COLO829 (cell line): ENCODE results near the gene CPTP.
"Not testable (repeated sequence)": the region's sequence is repeated elsewhere in the genome, so short reads cannot be mapped to it uniquely, and the experiment has no call there.

Experiments
- DNase-seq: peaks from one replicate; pipeline ENCODE4 v3.0.0; 2012; ENCODE audit warnings: low spot score

Gene CPTP

DNA sequence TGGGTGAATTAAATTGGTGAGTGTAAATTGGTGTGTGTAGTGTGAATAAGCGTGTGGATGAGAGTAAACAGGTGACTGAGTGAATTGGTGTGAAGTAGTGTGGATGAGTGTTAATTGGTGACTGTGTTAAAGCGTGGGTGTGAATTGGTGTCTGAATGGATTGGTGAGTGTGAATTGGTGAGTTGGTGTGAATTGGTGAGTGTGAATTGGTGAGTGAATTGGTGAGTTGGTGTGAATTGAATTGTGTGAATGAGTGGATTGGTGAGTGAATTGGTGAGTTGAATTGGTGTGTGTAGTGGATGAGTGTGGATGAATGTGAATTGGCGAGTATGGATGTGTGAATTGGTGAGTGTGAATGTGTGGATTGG lies 42.1 kb downstream of the CPTP start:
- no peak for DNase-seq

DNA sequence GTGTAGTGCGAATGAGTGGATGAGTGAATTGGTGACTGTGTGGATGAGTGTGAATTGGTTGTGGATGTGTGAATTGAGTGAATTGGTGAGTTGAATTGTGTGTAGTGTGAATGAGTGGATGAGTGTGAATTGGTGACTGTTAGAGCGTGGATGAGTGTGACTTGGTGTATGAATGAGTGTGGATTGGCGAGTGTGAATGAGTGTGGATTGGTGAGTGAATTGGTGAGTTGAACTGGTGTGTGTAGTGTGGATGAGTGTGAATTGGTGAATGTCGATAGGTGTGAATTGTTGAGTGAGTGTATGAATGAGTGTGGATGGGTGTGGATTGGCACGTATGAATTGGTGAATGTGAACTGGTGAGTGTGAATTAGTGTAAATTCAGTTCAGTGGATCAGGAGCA lies 42.7 kb downstream of the CPTP start:
- DNase-seq: no peak

DNA sequence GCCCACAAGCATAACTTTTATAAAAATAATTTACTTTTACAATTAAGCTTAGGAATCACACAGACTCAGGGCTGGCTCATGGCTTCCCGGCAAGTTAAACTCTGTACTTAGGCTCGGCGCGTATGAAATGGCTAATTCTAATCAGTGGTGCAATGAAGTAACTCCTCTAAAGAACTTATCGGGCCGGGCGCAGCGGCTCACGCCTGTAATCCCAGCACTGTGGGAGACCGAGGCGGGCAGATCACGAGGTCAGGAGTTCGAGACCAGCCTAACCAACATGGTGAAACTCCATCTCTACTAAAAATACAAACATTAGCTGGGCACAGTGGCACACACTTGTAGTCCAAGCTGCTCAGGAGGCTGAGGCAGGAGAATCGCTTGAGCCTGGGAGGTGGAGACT lies 45.5 kb downstream of the CPTP start:
- DNase-seq: not testable (repeated sequence)

DNA sequence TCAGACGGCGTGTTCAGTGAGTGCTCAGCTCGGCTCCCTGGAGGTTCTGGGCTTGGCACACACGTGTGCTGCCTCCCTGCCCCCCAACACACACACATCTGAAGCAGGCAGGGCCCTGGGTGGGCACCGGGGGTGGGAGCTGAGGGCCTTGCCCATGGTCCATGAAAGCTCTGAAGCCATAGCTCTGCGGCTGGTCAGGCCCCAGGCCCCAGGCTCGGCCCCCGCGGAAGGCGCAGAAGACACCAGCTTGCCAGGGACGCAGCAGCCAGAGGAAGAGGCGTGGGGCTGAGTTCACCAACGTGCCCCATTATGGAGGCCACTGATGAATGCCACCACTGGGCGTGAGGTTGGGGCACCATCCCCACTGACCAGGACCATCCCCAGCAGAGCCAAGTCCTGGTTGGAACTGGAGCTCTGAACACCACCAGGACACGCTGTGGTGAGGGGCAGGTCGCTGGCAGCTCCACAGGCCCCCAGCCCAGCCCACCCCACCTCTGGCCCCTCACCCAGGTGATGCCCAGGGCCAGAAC lies 46.2 kb downstream of the CPTP start:
- DNase-seq: no peak

DNA sequence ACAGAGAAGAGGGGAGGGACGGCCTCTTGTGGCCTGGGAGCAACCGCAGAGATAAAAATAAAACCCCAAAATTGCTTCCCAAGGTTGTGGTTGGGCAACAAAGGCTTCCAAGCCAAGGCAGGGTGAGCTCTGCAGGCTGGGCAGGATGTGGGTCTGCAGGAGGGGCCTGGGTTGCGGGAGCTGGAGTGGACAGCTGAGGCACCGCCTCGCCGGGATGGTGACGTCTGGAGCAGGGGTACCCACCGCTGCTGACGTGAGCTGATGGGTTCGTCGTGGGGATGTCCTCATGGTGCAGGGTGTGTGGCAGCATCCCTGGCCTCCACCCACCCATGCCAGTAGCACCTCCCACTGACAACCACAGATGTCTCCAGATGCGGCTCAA lies 46.8 kb downstream of the CPTP start:
- no peak for DNase-seq

DNA sequence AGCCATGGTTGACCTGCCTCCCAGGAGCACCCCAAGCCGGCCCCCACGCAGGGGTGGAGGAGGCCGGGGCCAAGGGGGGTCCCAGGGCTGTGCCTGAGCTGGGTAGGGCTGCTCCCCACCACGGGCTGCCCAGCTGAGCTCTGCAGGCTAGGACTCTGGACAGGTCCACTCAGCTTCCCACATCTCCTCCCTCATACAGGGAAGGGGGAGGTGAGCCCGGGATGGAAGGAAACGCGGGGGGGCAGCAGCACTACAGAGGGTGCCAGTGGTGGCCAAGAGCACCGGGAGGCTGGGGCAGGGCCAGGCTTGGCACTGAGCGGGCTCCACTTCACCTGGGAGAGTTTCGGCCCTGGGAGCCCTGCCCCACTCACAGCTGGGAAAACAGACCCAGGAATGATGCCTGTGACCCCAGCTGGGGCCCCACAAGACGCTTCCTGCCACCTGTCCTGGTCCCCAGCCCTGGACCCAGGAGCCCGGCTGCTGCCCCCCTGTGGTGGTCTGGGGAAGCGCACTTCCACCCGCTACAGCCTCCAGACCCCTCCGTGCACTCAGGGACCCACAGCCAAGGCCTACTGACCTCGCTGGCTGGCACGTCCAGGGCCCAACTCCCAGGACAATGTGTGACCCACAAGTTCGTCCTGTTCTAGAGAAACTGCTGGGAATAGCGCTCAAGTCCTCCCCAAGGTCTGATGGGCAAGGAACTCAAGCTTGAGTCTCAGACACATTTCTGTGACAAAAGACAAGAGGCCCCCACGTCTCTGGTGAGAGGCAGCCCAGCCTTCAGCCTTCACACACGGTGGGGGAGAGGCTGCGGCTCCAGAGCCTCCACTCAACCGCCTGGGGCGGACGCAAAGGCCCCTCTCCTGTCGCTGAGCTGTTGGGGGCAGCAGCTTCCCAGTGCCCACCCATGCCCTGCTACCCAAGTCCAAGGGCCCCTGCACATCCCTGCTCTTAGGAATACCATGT lies 47.4 kb downstream of the CPTP start:
- no peak for DNase-seq

DNA sequence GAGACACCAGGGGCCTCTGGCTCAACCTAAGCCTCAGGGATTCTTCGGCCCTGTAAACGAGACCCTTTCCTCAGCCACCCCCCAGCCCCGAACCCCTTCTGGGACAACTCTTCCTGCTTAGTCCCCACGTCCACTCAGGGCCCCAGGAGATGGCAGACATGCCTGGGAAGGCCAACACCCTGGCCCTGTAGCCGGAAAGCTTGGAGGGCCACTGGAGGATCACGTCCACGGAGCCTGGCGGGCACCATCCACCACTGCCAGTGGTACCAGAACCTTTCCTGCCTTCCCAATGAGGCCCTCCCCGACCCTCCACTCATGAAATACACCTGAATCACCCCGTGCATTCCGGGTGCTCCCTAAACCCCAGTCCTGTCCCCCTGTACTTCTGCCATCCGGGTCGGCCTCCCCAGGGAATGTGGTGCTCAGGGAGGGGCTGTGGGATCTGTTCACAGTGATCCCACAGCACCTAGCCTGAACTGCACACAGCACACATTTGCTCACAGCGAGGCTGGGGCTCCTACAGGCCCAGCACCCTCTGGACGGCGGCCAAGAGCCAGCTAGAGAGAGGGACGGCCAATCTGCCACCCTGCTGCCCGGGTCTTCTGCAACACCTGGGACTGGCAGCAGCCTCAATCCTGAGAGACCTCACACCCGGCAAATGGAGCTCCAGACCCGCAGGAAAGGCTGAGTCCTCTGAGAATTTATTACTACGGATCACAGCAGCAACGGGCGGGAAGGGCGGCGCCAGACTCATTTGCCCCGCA lies 48.6 kb downstream of the CPTP start:
- DNase-seq: no peak

DNA sequence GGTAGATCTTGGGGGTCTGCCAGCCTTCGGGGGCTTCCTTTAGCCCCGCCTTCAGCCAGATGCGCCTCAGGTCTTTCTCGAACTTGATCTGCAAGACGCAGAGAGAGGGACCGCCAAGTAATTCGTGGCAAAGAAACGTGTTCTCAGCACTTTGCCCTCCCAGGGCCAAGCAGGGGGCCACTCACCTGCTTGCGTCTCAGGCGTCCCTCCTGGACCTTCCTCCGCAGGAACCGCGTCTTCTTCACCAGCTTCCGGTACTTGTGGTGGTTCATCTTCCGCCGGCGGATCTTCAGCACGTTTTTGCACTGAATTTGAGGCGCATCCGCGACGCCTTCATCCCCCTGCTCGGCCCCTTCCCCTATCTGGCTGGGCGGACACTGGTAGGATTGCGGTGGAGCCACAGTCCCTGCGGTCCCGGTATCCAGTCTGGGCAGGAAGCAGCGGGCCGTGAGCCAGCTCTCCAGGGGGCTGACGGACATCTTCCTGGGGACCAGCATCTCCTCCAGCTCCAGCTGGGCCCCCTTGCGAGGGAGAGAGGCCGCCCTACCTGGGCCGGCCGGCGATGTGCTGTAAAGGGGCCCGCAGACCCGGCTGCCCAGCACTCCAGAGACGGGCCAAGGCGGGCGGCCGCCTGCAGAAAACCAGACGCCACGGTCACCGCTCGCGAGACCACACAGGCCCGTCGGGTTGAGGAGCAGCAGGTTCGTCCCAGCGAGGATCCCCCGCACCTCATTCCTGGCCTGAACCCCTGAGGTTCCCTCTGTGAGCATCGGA lies 49.4 kb downstream of the CPTP start:
- no peak for DNase-seq

DNA sequence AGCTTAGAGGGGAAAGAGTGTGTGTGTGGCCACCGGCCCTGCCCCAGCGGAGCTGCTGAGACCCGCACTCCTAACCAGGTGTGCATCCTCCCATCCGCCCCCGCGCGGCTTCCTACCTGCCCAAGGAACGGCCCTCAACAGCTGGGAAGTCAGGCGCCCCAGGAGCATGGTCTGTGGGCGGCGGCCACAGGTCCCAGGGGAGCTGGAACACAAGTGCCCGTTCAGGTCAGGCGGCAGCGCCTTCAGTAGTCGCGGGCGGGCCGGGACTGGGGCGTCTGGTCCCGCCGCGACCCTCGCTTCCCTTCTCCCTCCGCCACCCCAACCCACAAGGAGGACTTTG lies 50.0 kb downstream of the CPTP start:
- DNase-seq: no peak

DNA sequence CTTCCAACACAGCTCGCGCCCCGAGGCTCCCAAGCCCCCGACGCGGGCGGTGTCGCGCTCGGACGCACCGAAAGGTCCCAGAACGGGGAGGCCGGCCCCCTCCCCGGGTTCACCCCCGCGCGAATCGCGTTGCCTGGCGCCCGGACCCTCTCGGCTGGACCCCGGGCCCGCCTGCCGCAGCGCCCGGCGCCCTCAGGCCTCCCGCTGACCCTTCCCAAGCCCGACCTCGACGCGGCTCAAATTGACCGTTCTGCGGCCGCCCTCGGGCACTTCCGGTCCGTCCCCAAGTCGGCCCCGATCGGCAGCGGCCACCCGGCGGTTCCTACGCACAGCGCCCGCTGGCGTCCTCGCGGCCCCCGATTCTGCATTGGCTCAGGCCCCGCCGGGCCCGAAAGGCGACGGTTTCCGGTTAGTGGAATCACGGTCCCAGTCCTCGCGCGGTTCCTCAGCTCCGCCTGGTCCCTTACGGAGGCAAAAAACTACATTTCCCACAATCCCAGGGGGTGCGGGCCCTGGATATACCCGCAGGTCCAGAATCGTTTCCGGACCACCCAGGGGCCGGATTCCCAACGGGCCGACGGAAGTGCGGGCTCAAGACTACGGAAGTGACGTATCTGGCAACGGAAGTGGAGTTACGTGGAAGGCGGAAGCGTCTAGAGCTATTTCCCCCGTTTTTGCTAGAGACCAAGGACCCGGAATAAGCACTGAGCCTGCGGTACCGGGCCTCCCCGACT lies 50.5 kb downstream of the CPTP start, which contains the start of gene AURKAIP1:
Gene AURKAIP1 (minus strand): TSS at position 279 of the 734 bp plus-strand sequence. CDS start 451 bp downstream, outside the sequence.
- peak; percentile 98 for DNase-seq

DNA sequence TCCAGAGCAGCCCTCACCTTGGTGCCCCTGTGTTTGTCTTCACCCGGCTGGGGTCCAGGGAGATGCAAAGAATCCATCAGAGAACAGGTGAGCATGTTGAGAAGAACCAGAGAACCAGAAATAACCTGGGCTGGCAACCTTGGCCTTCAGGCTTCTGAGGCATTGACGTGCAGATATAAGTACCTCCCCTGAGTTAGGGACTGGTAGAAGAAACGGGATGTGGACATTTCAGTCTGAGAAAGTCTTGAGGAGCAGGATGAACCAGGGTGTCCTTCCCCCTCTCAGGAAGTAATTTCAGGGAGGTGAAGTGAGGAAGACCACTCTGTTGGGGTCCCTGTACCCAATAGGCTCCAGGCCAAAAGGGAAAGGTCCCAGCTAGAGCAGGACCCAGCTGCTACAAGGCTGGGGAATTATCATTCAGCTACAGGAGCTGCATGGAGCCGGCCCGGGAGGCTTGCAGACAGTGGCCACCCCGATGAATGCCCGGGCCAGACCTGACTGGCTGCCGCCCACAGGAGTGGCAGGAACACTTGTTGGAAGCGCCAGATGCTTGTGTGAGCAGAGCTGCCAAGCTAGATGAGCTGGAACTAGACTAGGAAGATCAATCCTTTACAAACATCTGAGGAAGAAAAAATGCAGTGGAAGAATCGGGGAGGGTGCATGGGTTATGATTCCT lies 52.1 kb downstream of the CPTP start:
- no peak for DNase-seq

DNA sequence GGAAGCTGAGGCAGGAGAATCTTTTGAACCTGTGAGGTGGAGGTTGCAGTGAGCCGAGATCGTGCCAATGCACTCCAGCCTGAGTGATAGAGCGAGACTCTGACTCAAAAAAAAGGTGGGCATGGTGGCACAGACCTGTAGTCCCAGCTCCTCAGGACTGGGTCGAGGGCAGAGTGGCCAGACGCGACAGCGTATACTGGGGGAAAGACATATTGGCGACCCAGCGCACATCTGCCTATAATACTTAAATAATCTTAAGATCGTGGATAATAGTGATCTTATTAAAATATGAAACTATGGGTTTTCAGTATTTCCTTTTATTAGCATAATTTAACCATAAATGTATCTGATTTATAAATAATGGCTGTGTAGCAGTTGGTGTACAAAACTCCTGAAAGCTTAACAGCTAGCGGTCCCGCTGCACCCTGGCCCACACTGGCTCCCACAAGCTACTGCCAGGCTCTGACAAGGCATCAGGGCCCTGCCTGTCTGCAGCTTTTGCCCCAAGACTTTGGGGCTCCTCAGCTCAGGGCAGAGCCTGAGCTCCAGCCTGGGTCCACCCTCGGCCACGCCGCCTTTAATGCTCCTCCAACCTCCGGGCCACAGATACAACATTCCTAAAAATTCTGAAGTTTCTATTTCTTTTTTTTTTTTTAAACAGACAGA lies 53.1 kb downstream of the CPTP start:
- DNase-seq: no peak
